CD14-positive monocyte (primary cell): ENCODE data around the gene HEBP1. TPM values are rescaled to one million over a fixed set of nuclear protein-coding genes. Genes with fewer than 3 reads are reported as not detected.

Experiments
- DNase-seq, 3 donors: peaks; one replicate each; pipeline ENCODE4 v3.0.0-alpha.2; 2011 to 2022
- H2AFZ ChIP-seq: 2 replicates; pipeline ENCODE4 v1.6.0; 2012; ENCODE audit warnings: mild to moderate bottlenecking, low read depth, low read length, inconsistent platforms; ENCODE audit not compliant: insufficient read depth, poor library complexity, severe bottlenecking
- H3K27ac ChIP-seq, 2 donors: 1 replicate in 1 of 2; 2 replicates in 1 of 2; pipeline ENCODE4 v1.5.1; 2012 to 2013; ENCODE audit warnings: low read length in 2 of 2, control low read depth in 1 of 2, inconsistent platforms in 1 of 2, low read depth in 1 of 2, mild to moderate bottlenecking in 1 of 2
- H3K27me3 ChIP-seq, 2 donors: one replicate each; pipeline versions ENCODE4 v1.6.0 to v1.6.1; 2011 to 2013; ENCODE audit warnings: low read length in 2 of 2; ENCODE audit not compliant: control insufficient read depth in 2 of 2, insufficient read depth in 2 of 2
- H3K36me3 ChIP-seq, 2 donors: replicated peaks in 1 of 2; 1 replicate in 1 of 2; 2 replicates in 1 of 2; pipeline versions ENCODE4 v1.5.1 to v1.6.1; 2012 to 2013; ENCODE audit warnings: low read length in 2 of 2, control low read depth in 1 of 2, inconsistent platforms in 1 of 2, mild to moderate bottlenecking in 1 of 2; ENCODE audit not compliant: insufficient read depth in 2 of 2, control insufficient read depth in 1 of 2
- H3K4me1 ChIP-seq, 2 donors: 1 replicate in 1 of 2; 2 replicates in 1 of 2; pipeline versions ENCODE4 v1.5.1 to v1.6.1; 2012 to 2013; ENCODE audit warnings: low read length in 2 of 2, control low read depth in 1 of 2, inconsistent platforms in 1 of 2, mild to moderate bottlenecking in 1 of 2, moderate library complexity in 1 of 2; ENCODE audit not compliant: insufficient read depth in 2 of 2, control insufficient read depth in 1 of 2
- H3K4me2 ChIP-seq: replicated peaks from 2 replicates; pipeline ENCODE3; 2012; ENCODE audit warnings: low read length, moderate library complexity, mild to moderate bottlenecking; ENCODE audit not compliant: poor library complexity, severe bottlenecking; ENCODE audit errors: extremely low read depth
- H3K4me3 ChIP-seq, 3 experiments: fragments of 200-600 bp in 1 of 3; sonication (generic) in 1 of 3; replicated peaks in 1 of 3; 1 replicate in 2 of 3; 2 replicates in 1 of 3; pipeline ENCODE4 v1.5.1; 2011 to 2013; ENCODE audit warnings: low read length in 3 of 3, mild to moderate bottlenecking in 3 of 3, control low read depth in 2 of 3, low read depth in 2 of 3, inconsistent platforms in 1 of 3, moderate library complexity in 1 of 3
- H3K79me2 ChIP-seq: 2 replicates; pipeline ENCODE4 v1.6.0; 2012; ENCODE audit warnings: mild to moderate bottlenecking, control low read depth, inconsistent platforms, low read length, moderate library complexity; ENCODE audit not compliant: insufficient read depth
- H3K9ac ChIP-seq: 2 replicates; pipeline ENCODE4 v1.6.0; 2017; ENCODE audit warnings: low read length, mild to moderate bottlenecking; ENCODE audit not compliant: insufficient read depth, poor library complexity, severe bottlenecking
- H3K9me3 ChIP-seq, 2 donors: replicated peaks in 1 of 2; 1 replicate in 1 of 2; 2 replicates in 1 of 2; pipeline versions ENCODE4 v1.5.1 to v1.6.1; 2012 to 2013; ENCODE audit warnings: low read length in 2 of 2, control low read depth in 1 of 2; ENCODE audit not compliant: control insufficient read depth in 1 of 2, insufficient read depth in 1 of 2
- H4K20me1 ChIP-seq: 2 replicates; pipeline ENCODE4 v1.6.0; 2012; ENCODE audit warnings: mild to moderate bottlenecking, low read length, control low read depth, moderate library complexity; ENCODE audit not compliant: insufficient read depth
- H3K27ac Mint-ChIP-seq, 7 donors: one replicate each; pipeline ENCODE4 v1.8.0; 2020; ENCODE audit warnings: mild to moderate bottlenecking in 7 of 7, mixed read lengths in 7 of 7, moderate library complexity in 6 of 7, inconsistent platforms in 2 of 7
- H3K27me3 Mint-ChIP-seq, 3 donors: one replicate each; pipeline ENCODE4 v1.8.0; 2021 to 2022; ENCODE audit warnings: low read depth in 3 of 3, mild to moderate bottlenecking in 3 of 3, mixed read lengths in 3 of 3, moderate library complexity in 3 of 3, inconsistent platforms in 1 of 3
- H3K36me3 Mint-ChIP-seq, 2 donors: one replicate each; pipeline ENCODE4 v1.8.0; 2020; ENCODE audit warnings: mixed read lengths in 2 of 2, inconsistent platforms in 1 of 2, mild to moderate bottlenecking in 1 of 2
- H3K4me1 Mint-ChIP-seq: one replicate; pipeline ENCODE4 v1.8.0; 2020; ENCODE audit warnings: mild to moderate bottlenecking, mixed read lengths
- H3K4me3 Mint-ChIP-seq, 2 donors: one replicate each; pipeline ENCODE4 v1.8.0; 2020; ENCODE audit warnings: mild to moderate bottlenecking in 2 of 2, mixed read lengths in 2 of 2, moderate library complexity in 1 of 2
- H3K9me3 Mint-ChIP-seq, 7 donors: one replicate each; pipeline ENCODE4 v1.8.0; 2020 to 2022; ENCODE audit warnings: mixed read lengths in 7 of 7, mild to moderate bottlenecking in 6 of 7, moderate library complexity in 6 of 7, inconsistent platforms in 2 of 7
- CTCF ChIP-seq: fragments of 200-600 bp; IDR thresholded peaks from one replicate; pipeline ENCODE4 v1.8.0; 2022; ENCODE audit warnings: antibody characterized with exemption, mild to moderate bottlenecking
- WGBS: methylation state at CpG from one replicate; pipeline ENCODE4 v1.1.5; 2013; ENCODE audit warnings: missing lambda C conversion rate; ENCODE audit not compliant: insufficient coverage; 5-methylcytosine and 5-hydroxymethylcytosine counted together
- intact Hi-C, 2 donors: fragments of 100-400 bp; cut with micrococcal nuclease; formaldehyde crosslinking; loops; one replicate each; pipeline versions ENCODE4 v1.15.0 to v1.15.1; 2023
- polyA plus RNA-seq, 3 donors: library from polyadenylated mRNA; depleted of rRNA in 1 of 3; unstranded in 2 of 3; stranded (reverse) in 1 of 3; fragments of 300-500 nt in 2 of 3; fragments of >200 nt in 1 of 3; fragmentation: Illumina TruSeq in 2 of 3; gene quantifications; 1 replicate in 2 of 3; 2 replicates in 1 of 3; pipeline ENCODE4 v1.2.3, GENCODE V29; 2012 to 2021

Gene HEBP1
- polyA plus RNA-seq, 3 donors, result 33.4 to 89.3 (median 71.3) TPM

- Mint-ChIP-seq H3K4me3 (no peak overlapping the region), H3K27ac (peak overlapping the region in 1 of 7 donors; percentile 79), H3K36me3 (peaks cover 56 to 66% of the 10 kb centered on the region in 2 donors), H3K9me3 (peaks cover 8 to 17% (median 13%) of the 10 kb centered on the region in 7 donors), H3K27me3 (no peaks in the 10 kb centered on the region), H3K4me1 (no peaks in the 10 kb centered on the region)
- Histone ChIP-seq H3K4me2 (no peak overlapping the region), H2AFZ (no peak overlapping the region), H3K79me2 (no peaks in the 10 kb centered on the region), H3K4me1 (no peaks in the 10 kb centered on the region), H3K27me3 (no peaks in the 10 kb centered on the region), H3K4me3 (no peak overlapping the region), H3K9me3 (peaks cover 11 to 12% of the 10 kb centered on the region in 2 donors), H3K9ac (no peak overlapping the region), H4K20me1 (no peaks in the 10 kb centered on the region), H3K27ac (no peak overlapping the region), H3K36me3 (peaks cover 33 to 82% of the 10 kb centered on the region in 2 donors)
- no peak for DNase-seq
- 93% methylated on average over 3 of the region's 4 CpGs for WGBS
- intact Hi-C loops, result no loop called here
- no peak for TF ChIP-seq CTCF
Measured at GRCh38 chr12:12974211-12974610, 25.9 kb downstream of the HEBP1 start.

GRCh38 chr12:12973019-12973418, 27.0 kb downstream of the HEBP1 start:
- Mint-ChIP-seq H3K4me1 (no peaks in the 10 kb centered on the region), H3K4me3 (no peak overlapping the region), H3K27ac (no peak overlapping the region), H3K9me3 (peaks cover 8 to 17% (median 13%) of the 10 kb centered on the region in 7 donors), H3K27me3 (no peaks in the 10 kb centered on the region), H3K36me3 (peaks cover 61 to 68% of the 10 kb centered on the region in 2 donors)
- H3K36me3 ChIP-seq, result peaks cover 27 to 71% of the 10 kb centered on the region in 2 donors
- intact Hi-C loops, result no loop called here
- H3K27ac ChIP-seq, result no peak overlapping the region
- no peak overlapping the region for H3K9ac ChIP-seq
- DNase-seq, result no peak
- H3K79me2 ChIP-seq, result no peaks in the 10 kb centered on the region
- H3K4me3 ChIP-seq, result no peak overlapping the region
- no peaks in the 10 kb centered on the region for H3K27me3 ChIP-seq
- no peaks in the 10 kb centered on the region for H3K4me1 ChIP-seq
- WGBS, result no CpG with 5 or more reads among the region's 2 CpGs
- no peaks in the 10 kb centered on the region for H4K20me1 ChIP-seq
- H3K4me2 ChIP-seq, result no peak overlapping the region
- TF ChIP-seq CTCF, result no peak
- peaks cover 11 to 12% of the 10 kb centered on the region in 2 donors for H3K9me3 ChIP-seq
- no peak overlapping the region for H2AFZ ChIP-seq
